ENCODE data around the gene GSDME.

GRCh38 chr7:24754906-24755506 is 2.3 kb downstream of the GSDME start:
- TF ChIP-seq GABPA (IDR thresholded peaks at IDR 0.05 in 1 of 2, conservative IDR thresholded peaks at IDR 0.05 in 1 of 2) (no peak), CTCF (IDR thresholded peaks at IDR 0.05; ENCODE audit: low read depth, low read length, missing input control) (no peak)

All from liver (tissue), 3 donors.